MCF 10A (cell line): ENCODE data around the gene NYAP1. TPM values are rescaled to one million over a fixed set of nuclear protein-coding genes. Genes with fewer than 3 reads are reported as not detected.

Source experiments
- BruUV-seq: library from RNA; stranded (reverse); fragments of 400-500 nt; replicated peaks from 2 replicates; lab custom pipeline; 2021; lab: Mats Ljungman, UMichigan
- CTCF ChIA-PET: fragments of 300-600 bp; sonication (Branson Sonifier 250); formaldehyde crosslinking; extraction: SDS; loops from one replicate; lab custom pipeline; 2021; ENCODE audit warnings: antibody characterized with exemption, inconsistent platforms; lab: Yijun Ruan, JAX
- POLR2A ChIA-PET: fragments of 300-600, 350-650 bp; sonication (Branson Sonifier 250); formaldehyde crosslinking; extraction: SDS; loops from one replicate; lab custom pipeline; 2020; ENCODE audit warnings: antibody characterized with exemption, inconsistent platforms; lab: Yijun Ruan, JAX
- DNase-seq: peaks from one replicate; pipeline ENCODE4 v3.0.0-alpha.2; 2018; ENCODE audit not compliant: unreplicated experiment
- H3K27ac Mint-ChIP-seq: one replicate; pipeline ENCODE4 v1.8.0; 2022; ENCODE audit warnings: mild to moderate bottlenecking, low read depth, mixed read lengths; ENCODE audit not compliant: unreplicated experiment
- H3K27me3 Mint-ChIP-seq: one replicate; pipeline ENCODE4 v1.8.0; 2022; ENCODE audit warnings: mixed read lengths; ENCODE audit not compliant: insufficient read depth, unreplicated experiment
- H3K36me3 Mint-ChIP-seq: one replicate; pipeline ENCODE4 v1.8.0; 2022; ENCODE audit warnings: mild to moderate bottlenecking, moderate library complexity, mixed read lengths; ENCODE audit not compliant: insufficient read depth, unreplicated experiment
- H3K4me1 Mint-ChIP-seq: one replicate; pipeline ENCODE4 v1.8.0; 2022; ENCODE audit warnings: mixed read lengths; ENCODE audit not compliant: insufficient read depth, unreplicated experiment
- H3K4me3 Mint-ChIP-seq: one replicate; pipeline ENCODE4 v1.8.0; 2022; ENCODE audit warnings: mild to moderate bottlenecking, moderate library complexity, mixed read lengths; ENCODE audit not compliant: unreplicated experiment
- H3K9me3 Mint-ChIP-seq: one replicate; pipeline ENCODE4 v1.8.0; 2022; ENCODE audit warnings: mixed read lengths; ENCODE audit not compliant: unreplicated experiment
- intact Hi-C: fragments of 100-400 bp; cut with micrococcal nuclease; formaldehyde crosslinking; loops from 2 replicates; pipeline ENCODE4 v1.14.1; 2022
- total RNA-seq: library from RNA; stranded (reverse); gene quantifications from 2 replicates; pipeline ENCODE4 v1.2.3, GENCODE V29; 2022
- TF ChIP-seq, protein P1 (sequence below): fragments of 200-600 bp; IDR thresholded peaks from one replicate; pipeline ENCODE4 v1.8.0; 2022; ENCODE audit warnings: antibody characterized with exemption, mild to moderate bottlenecking; ENCODE audit not compliant: unreplicated experiment

Gene NYAP1
- total RNA-seq, 1 experiment from 2014 or later, result 0.21 TPM

DNA sequence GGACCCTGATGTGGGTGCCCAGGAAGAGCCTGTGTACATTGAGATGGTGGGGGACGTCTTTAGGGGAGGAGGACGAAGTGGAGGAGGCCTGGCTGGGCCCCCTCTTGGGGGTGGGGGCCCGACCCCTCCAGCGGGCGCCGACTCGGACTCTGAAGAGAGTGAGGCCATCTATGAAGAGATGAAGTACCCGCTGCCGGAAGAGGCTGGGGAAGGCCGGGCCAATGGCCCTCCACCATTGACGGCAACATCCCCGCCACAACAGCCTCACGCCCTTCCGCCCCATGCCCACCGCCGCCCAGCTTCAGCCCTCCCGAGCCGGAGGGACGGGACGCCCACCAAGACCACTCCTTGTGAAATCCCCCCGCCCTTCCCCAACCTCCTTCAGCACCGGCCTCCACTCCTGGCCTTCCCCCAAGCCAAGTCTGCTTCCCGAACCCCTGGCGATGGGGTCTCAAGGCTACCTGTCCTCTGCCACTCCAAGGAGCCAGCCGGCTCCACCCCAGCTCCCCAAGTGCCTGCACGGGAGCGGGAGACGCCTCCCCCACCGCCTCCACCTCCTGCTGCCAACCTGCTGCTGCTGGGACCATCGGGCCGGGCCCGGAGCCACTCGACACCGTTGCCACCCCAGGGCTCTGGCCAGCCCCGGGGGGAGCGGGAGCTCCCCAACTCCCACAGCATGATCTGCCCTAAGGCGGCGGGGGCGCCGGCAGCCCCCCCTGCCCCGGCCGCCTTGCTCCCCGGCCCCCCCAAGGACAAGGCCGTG, 4.8 kb downstream of the NYAP1 start:
- ChIA-PET CTCF (interaction anchor here (0.6 to 1.3 kb wide), 3 partner anchors 11 to 1172 kb away, joined by 3 read pairs; no protein-coding TSS in a partner anchor), POLR2A (interaction anchor here (0.8 kb wide), 1 partner anchor 51 kb away, joined by 3 read pairs; no protein-coding TSS in a partner anchor)
- H3K9me3 Mint-ChIP-seq, result no peaks in the 10 kb centered on the region
- BruUV-seq, result no TSS peak
- H3K4me3 Mint-ChIP-seq, result no peak overlapping the region
- no peak for DNase-seq
- no peaks in the 10 kb centered on the region for H3K27me3 Mint-ChIP-seq
- H3K27ac Mint-ChIP-seq, result no peak overlapping the region
- H3K36me3 Mint-ChIP-seq, result peaks cover 12% of the 10 kb centered on the region
- intact Hi-C loops, result no loop called here
- TF ChIP-seq, protein P1, sequence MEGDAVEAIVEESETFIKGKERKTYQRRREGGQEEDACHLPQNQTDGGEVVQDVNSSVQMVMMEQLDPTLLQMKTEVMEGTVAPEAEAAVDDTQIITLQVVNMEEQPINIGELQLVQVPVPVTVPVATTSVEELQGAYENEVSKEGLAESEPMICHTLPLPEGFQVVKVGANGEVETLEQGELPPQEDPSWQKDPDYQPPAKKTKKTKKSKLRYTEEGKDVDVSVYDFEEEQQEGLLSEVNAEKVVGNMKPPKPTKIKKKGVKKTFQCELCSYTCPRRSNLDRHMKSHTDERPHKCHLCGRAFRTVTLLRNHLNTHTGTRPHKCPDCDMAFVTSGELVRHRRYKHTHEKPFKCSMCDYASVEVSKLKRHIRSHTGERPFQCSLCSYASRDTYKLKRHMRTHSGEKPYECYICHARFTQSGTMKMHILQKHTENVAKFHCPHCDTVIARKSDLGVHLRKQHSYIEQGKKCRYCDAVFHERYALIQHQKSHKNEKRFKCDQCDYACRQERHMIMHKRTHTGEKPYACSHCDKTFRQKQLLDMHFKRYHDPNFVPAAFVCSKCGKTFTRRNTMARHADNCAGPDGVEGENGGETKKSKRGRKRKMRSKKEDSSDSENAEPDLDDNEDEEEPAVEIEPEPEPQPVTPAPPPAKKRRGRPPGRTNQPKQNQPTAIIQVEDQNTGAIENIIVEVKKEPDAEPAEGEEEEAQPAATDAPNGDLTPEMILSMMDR, result no peak
- peaks cover 5% of the 10 kb centered on the region for H3K4me1 Mint-ChIP-seq

DNA sequence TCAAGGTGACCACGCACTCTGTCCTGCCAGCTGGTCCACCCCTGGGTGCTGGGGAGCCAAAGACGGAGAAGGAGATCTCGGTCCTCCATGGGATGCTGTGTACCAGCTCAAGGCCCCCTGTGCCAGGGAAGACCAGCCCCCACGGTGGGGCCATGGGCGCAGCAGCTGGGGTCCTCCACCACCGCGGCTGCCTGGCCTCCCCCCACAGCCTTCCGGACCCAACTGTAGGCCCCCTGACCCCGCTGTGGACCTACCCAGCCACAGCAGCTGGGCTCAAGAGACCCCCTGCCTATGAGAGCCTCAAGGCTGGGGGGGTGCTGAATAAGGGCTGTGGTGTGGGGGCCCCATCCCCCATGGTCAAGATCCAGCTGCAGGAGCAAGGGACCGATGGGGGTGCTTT, 5.4 kb downstream of the NYAP1 start:
- ChIA-PET CTCF (interaction anchor here (1.1 to 1.3 kb wide), 2 partner anchors 12 to 203 kb away, joined by 3 to 4 read pairs; no protein-coding TSS in a partner anchor), POLR2A (interaction anchor here (0.5 to 0.6 kb wide), 2 partner anchors 832 to 1014 kb away, joined by 3 read pairs; partner anchors contain the start of gene IFT22)
- H3K27me3 Mint-ChIP-seq, result no peaks in the 10 kb centered on the region
- TF ChIP-seq, protein P1, result no peak
- intact Hi-C loops, result no loop called here
- BruUV-seq, result no TSS peak
- no peak overlapping the region for H3K4me3 Mint-ChIP-seq
- peaks cover 12% of the 10 kb centered on the region for H3K36me3 Mint-ChIP-seq
- no peak overlapping the region for H3K27ac Mint-ChIP-seq
- no peak for DNase-seq
- H3K4me1 Mint-ChIP-seq, result peaks cover 5% of the 10 kb centered on the region
- no peaks in the 10 kb centered on the region for H3K9me3 Mint-ChIP-seq

DNA sequence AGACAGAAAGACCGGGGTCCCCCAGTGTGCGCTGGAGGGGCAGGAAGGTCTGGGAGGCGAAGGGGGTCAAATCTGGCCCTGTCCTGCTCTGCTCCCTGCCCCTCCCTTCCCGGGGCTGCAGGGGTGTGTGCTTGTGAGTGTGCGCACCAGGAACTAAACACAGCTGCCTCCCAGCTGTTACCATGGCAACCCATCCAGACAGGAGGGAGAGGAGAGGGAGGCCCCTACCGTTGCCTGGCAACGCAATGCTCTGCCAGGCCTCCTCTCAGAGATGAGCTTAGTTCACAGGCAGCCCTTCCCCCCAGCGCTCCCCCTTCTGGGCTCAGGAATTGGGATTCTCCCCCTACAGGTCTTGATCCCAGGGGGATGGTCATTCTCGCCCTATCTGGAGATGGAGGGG, 6.1 kb downstream of the NYAP1 start:
- H3K4me1 Mint-ChIP-seq, result peaks cover 1% of the 10 kb centered on the region

More for the DNA sequence above, 6.1 kb downstream of the NYAP1 start:
- CTCF ChIA-PET, result interaction anchor here (0.5 to 1.3 kb wide), 3 partner anchors 12 to 202 kb away, joined by 3 to 4 read pairs (median 3); no protein-coding TSS in a partner anchor
- no peaks in the 10 kb centered on the region for H3K9me3 Mint-ChIP-seq
- no peaks in the 10 kb centered on the region for H3K27me3 Mint-ChIP-seq
- POLR2A ChIA-PET, result interaction anchor here (0.6 kb wide), 1 partner anchor 832 kb away, joined by 3 read pairs; the partner anchor contains the start of gene IFT22
- no peak for DNase-seq
- H3K36me3 Mint-ChIP-seq, result peaks cover 8% of the 10 kb centered on the region
- intact Hi-C loops, result no loop called here
- no peak overlapping the region for H3K4me3 Mint-ChIP-seq
- BruUV-seq, result no TSS peak
- TF ChIP-seq, protein P1, result no peak
- H3K27ac Mint-ChIP-seq, result no peak overlapping the region
